H9 (cell line): Measurements from ENCODE around the gene INSYN1. TPM values are rescaled to one million over a fixed set of nuclear protein-coding genes. Genes with fewer than 3 reads are reported as not detected.

Source experiments
- DNase-seq: peaks from one replicate; pipeline ENCODE4 v3.0.0-alpha.2; 2017
- H2AFZ ChIP-seq: one replicate; pipeline ENCODE4 v1.6.1; 2013; ENCODE audit warnings: mild to moderate bottlenecking, low read length, control low read depth, moderate library complexity
- H2AK5ac ChIP-seq: 2 replicates; pipeline ENCODE4 v1.6.1; 2013; ENCODE audit warnings: low read length, control low read depth, mixed read lengths; ENCODE audit not compliant: insufficient read length
- H2BK120ac ChIP-seq: one replicate; pipeline ENCODE4 v1.6.1; 2013; ENCODE audit warnings: low read depth, mild to moderate bottlenecking, low read length, control low read depth, inconsistent platforms; ENCODE audit not compliant: poor library complexity, severe bottlenecking
- H2BK12ac ChIP-seq: 2 replicates; pipeline ENCODE4 v1.6.1; 2013; ENCODE audit warnings: low read length, control low read depth, mixed read lengths, low read depth; ENCODE audit not compliant: insufficient read length
- H2BK15ac ChIP-seq: 2 replicates; pipeline ENCODE4 v1.6.1; 2013; ENCODE audit warnings: low read depth, low read length, control low read depth
- H2BK20ac ChIP-seq: one replicate; pipeline ENCODE4 v1.6.1; 2013; ENCODE audit warnings: low read depth, mild to moderate bottlenecking, low read length, control low read depth, inconsistent platforms; ENCODE audit not compliant: poor library complexity, severe bottlenecking
- H2BK5ac ChIP-seq: 2 replicates; pipeline ENCODE4 v1.6.1; 2013; ENCODE audit warnings: low read length, control low read depth, mixed read lengths; ENCODE audit not compliant: insufficient read length
- H3K14ac ChIP-seq: 2 replicates; pipeline ENCODE4 v1.6.1; 2013; ENCODE audit warnings: low read length, control low read depth; ENCODE audit not compliant: insufficient read depth
- H3K18ac ChIP-seq: 2 replicates; pipeline ENCODE4 v1.6.1; 2013; ENCODE audit warnings: low read depth, mild to moderate bottlenecking, mixed read lengths, low read length, control low read depth; ENCODE audit not compliant: insufficient read length
- H3K23ac ChIP-seq: 2 replicates; pipeline ENCODE4 v1.6.1; 2013; ENCODE audit warnings: low read length, control low read depth, mixed read lengths, low read depth; ENCODE audit not compliant: insufficient read length
- H3K23me2 ChIP-seq: 2 replicates; pipeline ENCODE4 v1.6.1; 2013; ENCODE audit warnings: low read depth, mild to moderate bottlenecking, mixed read lengths, low read length, control low read depth; ENCODE audit not compliant: insufficient read length, poor library complexity, severe bottlenecking
- H3K27ac ChIP-seq: 2 replicates; pipeline ENCODE4 v1.5.1; 2013; ENCODE audit warnings: low read length, control low read depth, mixed read lengths, low read depth; ENCODE audit not compliant: insufficient read length
- H3K27me3 ChIP-seq: 2 replicates; pipeline ENCODE4 v1.6.1; 2013; ENCODE audit warnings: low read length, control low read depth, inconsistent platforms; ENCODE audit not compliant: insufficient read depth
- H3K4ac ChIP-seq: 2 replicates; pipeline ENCODE4 v1.6.1; 2013; ENCODE audit warnings: low read depth, mild to moderate bottlenecking, control low read depth, inconsistent platforms, low read length, moderate library complexity
- H3K4me1 ChIP-seq: 2 replicates; pipeline ENCODE4 v1.6.1; 2013; ENCODE audit warnings: low read length, control low read depth, inconsistent platforms; ENCODE audit not compliant: insufficient read depth
- H3K4me2 ChIP-seq: 2 replicates; pipeline ENCODE4 v1.6.1; 2013; ENCODE audit warnings: low read length, control low read depth, mixed read lengths; ENCODE audit not compliant: insufficient read length, insufficient read depth
- H3K56ac ChIP-seq: 2 replicates; pipeline ENCODE4 v1.6.1; 2013; ENCODE audit warnings: low read depth, mild to moderate bottlenecking, mixed read lengths, low read length, control low read depth; ENCODE audit not compliant: insufficient read length
- H3K79me1 ChIP-seq: 2 replicates; pipeline ENCODE4 v1.6.1; 2013; ENCODE audit warnings: low read depth, mild to moderate bottlenecking, moderate library complexity, low read length, control low read depth, inconsistent platforms; ENCODE audit not compliant: insufficient read depth, poor library complexity, severe bottlenecking
- H3K79me2 ChIP-seq: 2 replicates; pipeline ENCODE4 v1.6.1; 2013; ENCODE audit warnings: low read length, control low read depth, inconsistent platforms; ENCODE audit not compliant: insufficient read depth
- H3K9ac ChIP-seq: 2 replicates; pipeline ENCODE4 v1.6.1; 2013; ENCODE audit warnings: low read length, control low read depth, mixed read lengths; ENCODE audit not compliant: insufficient read length; ENCODE audit errors: extremely low read depth
- H3K9me3 ChIP-seq: one replicate; pipeline ENCODE4 v1.6.1; 2013; ENCODE audit warnings: low read depth, low read length, inconsistent platforms; ENCODE audit not compliant: control insufficient read depth
- H3T11ph ChIP-seq: one replicate; pipeline ENCODE4 v1.6.1; 2013; ENCODE audit warnings: mild to moderate bottlenecking, low read length, control low read depth, inconsistent platforms
- H4K20me1 ChIP-seq: one replicate; pipeline ENCODE4 v1.6.1; 2013; ENCODE audit not compliant: control insufficient read depth, insufficient read length, insufficient read depth
- H4K5ac ChIP-seq: 2 replicates; pipeline ENCODE4 v1.6.1; 2013; ENCODE audit warnings: low read depth, mild to moderate bottlenecking, mixed read lengths, low read length, control low read depth; ENCODE audit not compliant: insufficient read length
- H4K8ac ChIP-seq: replicated peaks from 2 replicates; pipeline ENCODE4 v1.6.1; 2013; ENCODE audit warnings: low read length, control low read depth, mixed read lengths, low read depth; ENCODE audit not compliant: insufficient read length
- H4K91ac ChIP-seq: 2 replicates; pipeline ENCODE4 v1.6.1; 2013; ENCODE audit warnings: low read depth, mild to moderate bottlenecking, moderate library complexity, mixed read lengths, low read length, control low read depth; ENCODE audit not compliant: insufficient read length
- H3K27ac Mint-ChIP-seq, 3 experiments: 2 replicates in 2 of 3; 3 replicates in 1 of 3; pipeline ENCODE4 v1.8.0; 2020 to 2021; ENCODE audit warnings: mixed read lengths in 3 of 3, mild to moderate bottlenecking in 1 of 3, moderate library complexity in 1 of 3
- H3K27me3 Mint-ChIP-seq: 2 replicates; pipeline ENCODE4 v1.8.0; 2021; ENCODE audit warnings: low read depth, mild to moderate bottlenecking, moderate library complexity, mixed read lengths
- H3K36me3 Mint-ChIP-seq, 3 experiments: 2 replicates in 2 of 3; 3 replicates in 1 of 3; pipeline ENCODE4 v1.8.0; 2020 to 2021; ENCODE audit warnings: low read depth in 3 of 3, mixed read lengths in 3 of 3; ENCODE audit not compliant: insufficient read depth in 1 of 3
- H3K4me1 Mint-ChIP-seq, 2 experiments: 2 replicates each; pipeline ENCODE4 v1.8.0; 2020; ENCODE audit warnings: mixed read lengths in 2 of 2
- H3K4me3 Mint-ChIP-seq, 2 experiments: 2 replicates in 1 of 2; 3 replicates in 1 of 2; pipeline ENCODE4 v1.8.0; 2020 to 2021; ENCODE audit warnings: mild to moderate bottlenecking in 2 of 2, mixed read lengths in 2 of 2, moderate library complexity in 1 of 2
- H3K9me3 Mint-ChIP-seq, 2 experiments: 2 replicates in 1 of 2; 3 replicates in 1 of 2; pipeline ENCODE4 v1.8.0; 2020; ENCODE audit warnings: mild to moderate bottlenecking in 2 of 2, mixed read lengths in 2 of 2, moderate library complexity in 1 of 2
- CTCF ChIP-seq: fragments of 200-600 bp; sonication (generic); conservative IDR thresholded peaks from 3 replicates; pipeline ENCODE4 v1.8.0; 2021; ENCODE audit warnings: antibody characterized with exemption, mild to moderate bottlenecking
- WGBS: extraction: QIAGEN DNeasy Blood & Tissue Kit; methylation state at CpG from one replicate; pipeline ENCODE4 v1.1.7; 2013; ENCODE audit warnings: missing lambda C conversion rate, low lambda C conversion rate, mixed read lengths; ENCODE audit not compliant: insufficient read length; ENCODE audit errors: extremely low coverage; 5-methylcytosine and 5-hydroxymethylcytosine counted together
- total RNA-seq: library from RNA; stranded (reverse); gene quantifications from 2 replicates; pipeline ENCODE4 v1.2.1, GENCODE V29; 2021

The INSYN1 gene
- total RNA-seq, 1 experiment from 2014 or later, result 1.9 TPM

GRCh38 chr15:73800662-73801345, 47.7 kb upstream of the INSYN1 start:
- peaks cover 2% of the 10 kb centered on the region; the same call in 1 of the 2 replicates for H3K27me3 Mint-ChIP-seq
- Histone ChIP-seq H3K18ac (no peak overlapping the region), H3K79me1 (no peaks in the 10 kb centered on the region), H3K14ac (no peak overlapping the region), H2BK12ac (no peak overlapping the region), H4K91ac (no peak overlapping the region), H2BK20ac (no peak overlapping the region), H3T11ph (no peak overlapping the region), H2BK120ac (no peak overlapping the region), H3K27ac (no peak overlapping the region), H3K9me3 (no peaks in the 10 kb centered on the region), H2BK15ac (no peak overlapping the region), H3K56ac (no peak overlapping the region), H2AFZ (no peak overlapping the region), H2BK5ac (no peak overlapping the region), H3K4ac (no peak overlapping the region), H3K27me3 (no peaks in the 10 kb centered on the region), H3K79me2 (no peaks in the 10 kb centered on the region), H3K23me2 (no peaks in the 10 kb centered on the region), H3K4me1 (peaks cover 2% of the 10 kb centered on the region; the same call in 1 of the 2 replicates), H4K20me1 (no peaks in the 10 kb centered on the region), H3K23ac (no peak overlapping the region), H4K5ac (no peak overlapping the region), H3K4me2 (no peak overlapping the region), H4K8ac (no peak overlapping the region), H3K9ac (no peak overlapping the region), H2AK5ac (no peak overlapping the region)
- DNase-seq, result no peak
- WGBS, result no CpG with 5 or more reads among the region's 11 CpGs
- H3K36me3 Mint-ChIP-seq, result no peaks in the 10 kb centered on the region; a peak in 1 of 7 replicates
- H3K27ac Mint-ChIP-seq, result no peak overlapping the region; a peak in 1 of 7 replicates
- H3K4me3 Mint-ChIP-seq, result no peak overlapping the region
- H3K4me1 Mint-ChIP-seq, result peaks cover 18 to 28% of the 10 kb centered on the region in 2 experiments
- H3K9me3 Mint-ChIP-seq, result no peaks in the 10 kb centered on the region
- no peak for TF ChIP-seq CTCF
